NCI-H748 (cell line): ENCODE data around the gene NOL4L.

Experiments
- DNase-seq: peaks from one replicate; lab custom pipeline; 2025; ENCODE audit not compliant: unreplicated experiment; lab: John Stamatoyannopoulos, UW

NOL4L gene, protein sequence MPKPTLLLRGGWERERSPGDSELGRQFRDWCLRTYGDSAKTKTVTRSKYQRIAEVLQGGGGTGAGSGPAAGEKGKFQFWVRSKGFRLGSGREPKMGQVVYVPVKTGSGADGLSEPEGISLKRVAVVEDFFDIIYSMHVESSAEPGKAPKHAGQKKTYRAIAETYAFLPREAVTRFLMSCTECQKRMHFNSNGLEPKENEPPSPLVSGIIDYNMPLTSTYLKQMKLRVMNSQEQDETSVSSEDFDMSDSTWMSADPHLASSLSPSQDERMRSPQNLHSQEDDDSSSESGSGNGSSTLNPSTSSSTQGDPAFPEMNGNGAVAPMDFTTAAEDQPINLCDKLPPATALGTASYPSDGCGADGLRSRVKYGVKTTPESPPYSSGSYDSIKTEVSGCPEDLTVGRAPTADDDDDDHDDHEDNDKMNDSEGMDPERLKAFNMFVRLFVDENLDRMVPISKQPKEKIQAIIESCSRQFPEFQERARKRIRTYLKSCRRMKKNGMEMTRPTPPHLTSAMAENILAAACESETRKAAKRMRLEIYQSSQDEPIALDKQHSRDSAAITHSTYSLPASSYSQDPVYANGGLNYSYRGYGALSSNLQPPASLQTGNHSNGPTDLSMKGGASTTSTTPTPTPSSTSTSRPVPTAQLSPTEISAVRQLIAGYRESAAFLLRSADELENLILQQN

DNA sequence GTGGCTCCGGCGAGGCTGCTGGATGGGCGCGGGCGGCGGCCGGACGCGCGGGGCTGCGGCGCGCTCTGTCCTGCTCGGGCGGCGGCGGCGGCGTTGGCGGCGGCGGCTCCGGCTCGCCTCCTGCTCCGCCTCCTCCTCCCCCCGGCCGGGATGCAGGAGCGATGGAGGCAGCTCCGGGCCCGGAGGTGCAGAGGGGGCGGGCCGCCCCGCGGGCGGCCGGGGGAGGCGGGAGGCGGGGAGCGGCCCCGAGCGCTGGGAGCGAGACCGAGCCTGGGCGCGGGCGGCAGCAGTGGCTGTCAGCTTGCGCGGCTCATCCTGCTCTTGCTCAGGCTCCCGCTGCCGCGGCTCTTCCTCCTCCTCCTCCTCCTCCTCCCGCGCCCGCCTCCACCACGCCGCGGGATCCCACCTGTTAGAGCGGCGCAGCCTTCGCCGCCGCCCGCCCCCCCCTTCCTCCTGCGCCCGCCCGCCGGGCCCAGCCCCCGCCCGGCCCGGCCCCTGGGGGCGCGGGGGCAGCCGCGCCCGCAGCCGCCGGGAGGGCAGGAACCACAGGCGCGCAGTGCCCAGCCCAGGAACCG lies at the start of gene NOL4L:
Gene NOL4L, minus strand, starts transcription at position 323 of the 575 bp plus-strand sequence. CDS start 443 bp downstream, outside the sequence.
- peak; percentile 66 for DNase-seq

DNA sequence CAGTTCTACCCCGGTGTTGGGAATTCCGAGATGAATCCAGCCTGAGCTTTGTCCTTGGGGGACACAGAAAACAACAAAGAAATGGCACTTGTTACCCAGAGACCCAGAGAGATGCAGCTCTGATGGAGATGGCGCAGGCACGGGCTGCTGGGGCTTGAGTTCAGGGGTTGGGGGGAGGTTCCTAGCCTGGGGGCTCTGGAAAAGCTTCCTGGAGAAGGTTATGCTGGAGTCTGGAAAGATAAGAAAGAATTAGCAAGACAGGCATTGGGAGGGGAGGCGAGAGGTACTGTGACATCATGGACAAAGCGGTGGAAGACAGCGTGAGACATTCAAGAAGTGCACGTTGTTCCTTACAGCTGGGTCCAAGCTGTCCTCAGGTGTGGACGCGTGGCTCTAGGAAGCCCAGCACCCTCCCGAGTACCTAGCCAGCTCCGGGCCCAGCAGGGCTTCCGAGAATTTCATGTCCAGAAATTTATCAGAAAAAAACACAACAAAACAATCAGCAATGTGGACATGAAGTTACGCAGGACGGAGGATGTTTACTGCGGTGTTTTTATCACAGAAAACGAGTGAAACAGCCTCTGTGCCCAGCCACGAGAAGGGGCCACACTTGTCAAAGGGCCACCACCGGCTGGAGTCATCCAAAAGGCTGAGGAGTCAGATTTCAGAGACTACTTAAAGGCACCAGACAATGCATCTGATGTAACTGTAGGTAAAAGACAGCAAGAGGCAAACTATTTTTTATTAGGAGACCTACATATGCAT lies 49.1 kb upstream of the NOL4L start:
- no peak for DNase-seq

- no peak for DNase-seq
These were observed 47.6 kb upstream of the NOL4L start for GRCh38 chr20:32632461-32633354.

- no peak for DNase-seq
These were observed 46.9 kb upstream of the NOL4L start for GRCh38 chr20:32631933-32632460.

- no peak for DNase-seq
These were observed 44.7 kb upstream of the NOL4L start for GRCh38 chr20:32629813-32630212.

GRCh38 chr20:32628960-32629530 lies 43.9 kb upstream of the NOL4L start:
- DNase-seq: no peak

GRCh38 chr20:32626859-32627636 lies 41.9 kb upstream of the NOL4L start:
- DNase-seq: peak; percentile 94

GRCh38 chr20:32626407-32626806 lies 41.3 kb upstream of the NOL4L start:
- no peak for DNase-seq

GRCh38 chr20:32625996-32626395 lies 40.9 kb upstream of the NOL4L start:
- DNase-seq: peak; percentile 18

DNA sequence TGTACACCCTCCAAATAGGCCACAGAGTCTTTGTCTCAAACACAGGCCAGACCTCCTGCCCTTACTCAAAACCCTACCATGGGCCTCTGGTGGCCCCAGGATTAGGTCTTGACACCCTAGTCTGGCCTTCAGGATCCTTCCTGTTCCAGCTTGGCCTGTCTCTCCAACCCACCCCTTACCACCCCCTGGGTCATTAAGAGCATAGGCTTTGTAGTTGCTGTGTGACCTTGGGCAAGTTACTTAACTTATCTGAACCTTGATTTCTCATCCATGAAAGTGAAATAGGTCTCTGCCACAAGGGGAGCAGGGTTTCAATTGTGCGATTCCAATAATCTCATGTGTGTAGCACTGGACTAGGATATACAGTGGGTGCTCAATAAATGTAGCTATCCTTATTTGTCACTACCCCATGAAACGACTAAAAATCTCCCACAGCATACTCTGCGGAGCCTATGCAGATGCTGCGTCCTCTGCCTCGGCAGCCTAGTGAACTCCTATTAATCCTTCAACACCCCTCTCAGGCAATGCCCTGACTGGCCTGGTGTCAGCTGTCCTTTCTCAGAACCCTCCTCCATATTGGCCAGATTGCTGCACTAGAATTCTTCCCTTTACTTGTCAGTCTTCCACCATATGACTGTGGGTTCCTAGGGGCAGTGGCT lies 39.7 kb upstream of the NOL4L start:
- no peak for DNase-seq

- peak; percentile 80 for DNase-seq
These were observed 38.6 kb upstream of the NOL4L start for GRCh38 chr20:32623667-32624157.

- DNase-seq: no peak
These were observed 37.7 kb upstream of the NOL4L start for GRCh38 chr20:32622585-32623468.

DNA sequence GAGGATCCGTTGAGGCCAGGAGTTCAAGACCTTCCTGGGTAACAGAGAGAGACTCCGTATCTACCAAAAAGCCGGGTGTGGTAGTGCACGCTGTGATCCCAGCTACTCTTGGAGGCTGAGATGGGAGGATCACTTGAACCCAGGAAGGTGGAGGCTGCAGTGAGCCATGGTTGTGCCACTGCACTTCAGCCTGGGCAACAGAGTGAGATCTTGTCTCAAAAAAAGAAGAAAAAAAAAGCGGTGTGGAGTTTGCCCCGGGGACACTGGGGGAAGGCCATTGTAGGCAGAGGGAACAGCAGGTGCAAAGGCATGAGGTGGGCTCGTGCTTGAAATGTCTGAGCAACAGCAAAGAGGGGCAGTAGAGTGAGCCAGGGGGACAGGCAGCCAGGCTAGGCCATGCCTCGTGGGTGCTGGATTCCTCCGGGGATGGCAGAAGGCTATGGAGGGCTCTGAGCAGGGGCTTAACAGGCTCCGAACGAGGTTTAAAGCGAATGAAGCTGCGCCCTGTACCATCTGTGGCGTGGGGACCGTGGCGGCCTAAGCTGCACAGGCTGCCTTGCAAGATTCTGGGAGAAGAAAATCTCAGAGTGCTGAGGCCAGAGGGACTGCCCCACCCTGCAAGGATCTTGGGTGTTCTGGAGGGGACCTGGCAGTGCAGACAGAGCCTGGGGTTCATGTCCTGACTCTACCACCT lies 36.9 kb upstream of the NOL4L start:
- no peak for DNase-seq

DNA sequence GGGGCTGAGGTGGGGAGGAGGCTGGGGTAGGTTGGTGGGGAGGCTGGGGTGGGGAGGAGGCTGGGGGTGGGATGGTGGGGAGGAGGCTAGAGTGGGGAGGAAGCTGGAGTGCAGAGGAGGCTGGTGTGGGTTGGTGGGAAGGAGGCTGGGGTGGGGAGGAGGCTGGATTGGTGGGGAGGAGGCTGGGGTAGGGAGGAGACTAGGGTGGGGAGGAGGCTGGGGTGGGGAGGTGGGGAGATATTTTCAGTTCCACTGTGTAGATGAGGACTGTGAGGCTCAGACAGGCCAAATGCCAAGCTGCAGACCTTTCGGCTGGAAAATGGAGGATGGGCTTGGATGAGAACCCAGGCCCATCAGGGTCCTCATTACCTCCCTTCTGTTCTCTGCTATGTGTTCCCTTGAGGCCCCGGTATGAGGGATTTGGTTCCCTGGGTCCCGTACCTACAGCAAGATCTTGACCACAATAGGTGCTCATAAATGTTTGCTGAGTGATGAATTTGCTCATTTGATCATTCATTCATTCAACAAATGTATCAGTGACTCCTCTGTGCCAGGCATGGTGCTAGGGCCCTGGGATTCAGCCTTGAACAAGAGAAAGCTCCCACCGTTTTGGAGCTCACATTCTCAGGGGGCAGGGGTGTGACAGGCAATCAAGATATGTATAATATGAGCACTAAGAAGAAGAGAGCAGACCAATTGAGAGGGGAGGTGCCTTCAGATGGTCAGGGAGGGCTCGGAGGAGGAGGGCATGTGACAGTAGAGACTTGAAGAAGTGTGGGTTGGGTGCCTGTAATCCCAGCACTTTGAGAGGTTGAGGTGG lies 36.1 kb upstream of the NOL4L start:
- no peak for DNase-seq

DNA sequence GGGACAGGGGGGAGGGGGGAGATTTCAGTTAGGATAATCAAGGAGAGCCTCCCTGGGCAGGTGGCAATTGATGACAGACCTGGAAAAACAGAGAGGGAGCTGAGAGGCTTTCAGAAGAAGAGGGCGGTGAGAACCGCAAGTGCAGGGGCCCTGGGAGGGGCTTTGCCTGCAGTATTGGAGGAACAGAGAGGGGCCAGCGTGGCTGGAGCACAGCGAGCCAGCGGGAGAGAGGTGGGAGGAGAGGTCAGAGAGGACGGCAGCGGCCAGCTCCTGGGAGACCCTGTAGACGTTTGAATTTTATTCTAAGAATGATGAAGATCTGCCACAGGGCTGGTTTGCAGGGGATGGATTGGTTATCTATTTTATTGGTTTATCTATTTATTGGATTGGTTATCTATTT lies 34.5 kb upstream of the NOL4L start:
- DNase-seq: no peak

DNA sequence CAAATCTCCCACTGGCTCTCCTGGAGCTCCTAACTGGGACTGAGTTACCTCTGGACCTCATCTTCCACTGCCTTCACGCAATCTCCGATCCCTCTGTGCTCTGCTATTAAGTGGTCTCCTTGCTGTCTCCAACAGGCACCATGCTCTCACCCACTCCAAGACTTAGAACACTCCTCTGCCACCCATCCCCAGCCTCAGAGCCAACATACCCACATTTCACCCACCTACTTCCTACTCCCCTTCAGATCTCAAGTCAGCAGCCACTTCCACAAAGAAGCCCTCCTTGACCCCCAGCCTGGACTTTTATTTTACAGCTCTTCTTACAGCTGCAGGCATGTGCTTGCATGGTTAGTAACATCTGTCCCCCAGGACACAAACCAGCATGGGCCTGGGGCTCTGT lies 29.6 kb upstream of the NOL4L start:
- DNase-seq: no peak
